ENCODE data around the gene METTL16. TPM values are rescaled to one million over a fixed set of nuclear protein-coding genes. Genes with fewer than 3 reads are reported as not detected.
"Not testable (repeated sequence)": the region's sequence is repeated elsewhere in the genome, so short reads cannot be mapped to it uniquely, and the experiment has no call there.

Gene METTL16
- total RNA-seq, 1 experiment from 2014 or later: 28.6 TPM

DNA sequence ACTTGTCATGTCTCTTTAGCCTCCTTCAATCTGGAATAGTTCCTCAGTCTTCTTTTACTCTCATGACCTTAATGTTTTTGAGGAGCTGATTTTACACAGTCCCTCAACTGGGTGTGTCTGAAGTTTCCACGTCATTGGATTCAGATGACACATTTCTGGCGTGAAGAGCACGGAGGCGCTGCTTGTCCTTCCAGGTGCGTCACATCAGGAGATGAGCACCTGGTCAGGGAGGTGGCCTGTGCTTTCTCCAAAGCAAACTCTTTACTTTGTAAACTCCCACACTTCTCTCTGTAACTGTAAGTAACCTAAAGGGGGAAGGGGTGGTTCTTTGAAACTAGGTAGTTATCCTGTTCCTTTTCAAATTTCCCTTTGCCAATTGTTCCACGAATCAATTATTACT, 58.4 kb downstream of the METTL16 start:
- no peak overlapping the region for H3K4me3 Mint-ChIP-seq (ENCODE audit: low read depth, unreplicated experiment)
- no peak overlapping the region for H3K27ac Mint-ChIP-seq (ENCODE audit: unreplicated experiment)
- H3K36me3 Mint-ChIP-seq (ENCODE audit: insufficient read depth, unreplicated experiment): no peaks in the 10 kb centered on the region
- no peaks in the 10 kb centered on the region for H3K4me1 Mint-ChIP-seq (ENCODE audit: low read depth, unreplicated experiment)
- intact Hi-C loops (cut with micrococcal nuclease; ENCODE audit: unreplicated experiment): no loop called here
- no peak for DNase-seq
- H3K9me3 Mint-ChIP-seq (ENCODE audit: low read depth, unreplicated experiment): no peaks in the 10 kb centered on the region
- BruUV-seq (replicated peaks): no TSS peak
- TF ChIP-seq, protein P1, sequence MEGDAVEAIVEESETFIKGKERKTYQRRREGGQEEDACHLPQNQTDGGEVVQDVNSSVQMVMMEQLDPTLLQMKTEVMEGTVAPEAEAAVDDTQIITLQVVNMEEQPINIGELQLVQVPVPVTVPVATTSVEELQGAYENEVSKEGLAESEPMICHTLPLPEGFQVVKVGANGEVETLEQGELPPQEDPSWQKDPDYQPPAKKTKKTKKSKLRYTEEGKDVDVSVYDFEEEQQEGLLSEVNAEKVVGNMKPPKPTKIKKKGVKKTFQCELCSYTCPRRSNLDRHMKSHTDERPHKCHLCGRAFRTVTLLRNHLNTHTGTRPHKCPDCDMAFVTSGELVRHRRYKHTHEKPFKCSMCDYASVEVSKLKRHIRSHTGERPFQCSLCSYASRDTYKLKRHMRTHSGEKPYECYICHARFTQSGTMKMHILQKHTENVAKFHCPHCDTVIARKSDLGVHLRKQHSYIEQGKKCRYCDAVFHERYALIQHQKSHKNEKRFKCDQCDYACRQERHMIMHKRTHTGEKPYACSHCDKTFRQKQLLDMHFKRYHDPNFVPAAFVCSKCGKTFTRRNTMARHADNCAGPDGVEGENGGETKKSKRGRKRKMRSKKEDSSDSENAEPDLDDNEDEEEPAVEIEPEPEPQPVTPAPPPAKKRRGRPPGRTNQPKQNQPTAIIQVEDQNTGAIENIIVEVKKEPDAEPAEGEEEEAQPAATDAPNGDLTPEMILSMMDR (IDR thresholded peaks at IDR 0.05; ENCODE audit: unreplicated experiment): no peak
- no peaks in the 10 kb centered on the region for H3K27me3 Mint-ChIP-seq (ENCODE audit: unreplicated experiment)
- CTCF ChIA-PET: no interaction called here

DNA sequence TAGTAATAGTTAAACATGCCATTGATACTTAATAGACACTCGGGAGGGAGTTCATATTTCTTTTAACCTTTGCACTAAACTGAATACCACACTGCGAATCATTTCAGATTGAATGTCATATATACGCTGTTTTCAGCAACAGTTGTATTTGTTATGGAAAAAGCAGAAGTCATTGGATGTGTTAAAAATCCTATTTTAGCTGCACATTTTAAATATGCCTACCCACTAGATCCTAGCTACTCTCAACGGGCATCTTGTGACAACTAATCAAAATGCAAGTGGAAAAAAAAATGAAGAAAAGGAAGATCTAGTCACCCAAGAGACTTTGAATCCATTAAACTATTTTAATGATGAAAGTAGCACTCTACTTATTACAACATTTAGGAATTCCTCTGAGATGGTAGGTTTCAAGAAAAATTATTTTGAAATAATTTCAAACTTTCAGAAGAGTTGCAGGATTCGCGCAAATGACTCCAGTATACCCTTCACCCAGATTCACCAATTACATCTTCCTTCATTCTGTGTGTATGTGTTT, 59.4 kb downstream of the METTL16 start:
- CTCF ChIA-PET: no interaction called here
- Mint-ChIP-seq H3K36me3 (ENCODE audit: insufficient read depth, unreplicated experiment) (no peaks in the 10 kb centered on the region), H3K27ac (ENCODE audit: unreplicated experiment) (no peak overlapping the region), H3K9me3 (ENCODE audit: low read depth, unreplicated experiment) (no peaks in the 10 kb centered on the region), H3K4me3 (ENCODE audit: low read depth, unreplicated experiment) (no peak overlapping the region), H3K27me3 (ENCODE audit: unreplicated experiment) (no peaks in the 10 kb centered on the region), H3K4me1 (ENCODE audit: low read depth, unreplicated experiment) (no peaks in the 10 kb centered on the region)
- intact Hi-C loops (cut with micrococcal nuclease; ENCODE audit: unreplicated experiment): no loop called here
- TF ChIP-seq, protein P1 (IDR thresholded peaks at IDR 0.05; ENCODE audit: unreplicated experiment): no peak
- DNase-seq: no peak
- no TSS peak for BruUV-seq (replicated peaks)

DNA sequence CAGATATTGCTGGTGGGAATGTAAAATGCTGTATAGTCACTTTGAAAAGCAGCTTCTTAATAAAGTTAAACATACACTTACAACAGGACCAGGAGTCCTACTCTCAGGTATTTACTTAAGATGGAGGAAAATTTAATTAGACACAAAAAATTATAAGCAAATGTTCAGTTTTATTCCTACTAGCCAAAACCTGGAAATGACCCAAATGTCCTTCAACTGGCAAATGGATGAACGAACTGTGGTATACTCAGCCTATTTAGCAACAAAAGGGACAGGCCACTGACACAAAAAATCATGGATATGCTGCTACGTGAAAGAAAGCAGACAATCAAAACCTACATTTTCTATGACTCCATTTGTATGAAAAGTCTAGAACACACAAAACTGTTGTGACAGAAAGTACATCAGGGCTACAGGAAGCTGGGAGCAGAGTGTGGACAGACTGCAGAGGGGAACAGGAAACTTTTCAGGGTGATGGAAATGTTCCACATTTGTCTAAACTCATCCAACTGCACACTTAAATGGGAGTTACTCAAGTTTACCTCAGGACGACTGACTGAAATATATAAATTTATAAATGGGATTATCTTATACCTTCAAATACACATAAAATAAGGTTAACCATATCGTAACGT, 61.6 kb downstream of the METTL16 start:
- no peak overlapping the region for H3K4me3 Mint-ChIP-seq (ENCODE audit: low read depth, unreplicated experiment)
- no peaks in the 10 kb centered on the region for H3K27me3 Mint-ChIP-seq (ENCODE audit: unreplicated experiment)
- H3K9me3 Mint-ChIP-seq (ENCODE audit: low read depth, unreplicated experiment): no peaks in the 10 kb centered on the region
- no peak overlapping the region for H3K27ac Mint-ChIP-seq (ENCODE audit: unreplicated experiment)
- no peak for DNase-seq
- CTCF ChIA-PET: no interaction called here
- intact Hi-C loops (cut with micrococcal nuclease; ENCODE audit: unreplicated experiment): no loop called here
- H3K4me1 Mint-ChIP-seq (ENCODE audit: low read depth, unreplicated experiment): no peaks in the 10 kb centered on the region
- TF ChIP-seq, protein P1 (IDR thresholded peaks at IDR 0.05; ENCODE audit: unreplicated experiment): no peak
- no TSS peak for BruUV-seq (replicated peaks)
- H3K36me3 Mint-ChIP-seq (ENCODE audit: insufficient read depth, unreplicated experiment): no peaks in the 10 kb centered on the region

DNA sequence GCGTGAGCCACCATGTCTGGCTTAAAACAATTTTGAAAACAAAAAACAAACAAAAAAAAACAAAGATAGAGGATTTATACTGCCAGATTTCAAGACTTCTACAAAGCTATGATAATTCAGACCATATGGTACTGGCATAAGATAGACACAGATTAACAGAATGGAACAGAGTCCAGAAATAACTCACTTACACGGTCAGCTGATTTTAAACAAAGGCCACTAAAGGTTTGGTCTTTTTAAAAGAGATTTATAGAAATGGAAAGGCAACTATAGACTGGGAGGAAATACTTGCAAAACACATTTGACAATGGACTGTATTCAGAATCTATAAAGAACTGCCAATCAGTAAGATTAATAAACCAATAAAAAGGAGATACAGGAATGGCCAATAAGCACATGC, 62.2 kb downstream of the METTL16 start:
- intact Hi-C loops (cut with micrococcal nuclease; ENCODE audit: unreplicated experiment): no loop called here
- CTCF ChIA-PET: no interaction called here
- no peaks in the 10 kb centered on the region for H3K9me3 Mint-ChIP-seq (ENCODE audit: low read depth, unreplicated experiment)
- H3K27ac Mint-ChIP-seq (ENCODE audit: unreplicated experiment): no peak overlapping the region
- no peak for DNase-seq
- TF ChIP-seq, protein P1 (IDR thresholded peaks at IDR 0.05; ENCODE audit: unreplicated experiment): no peak
- H3K27me3 Mint-ChIP-seq (ENCODE audit: unreplicated experiment): no peaks in the 10 kb centered on the region
- no TSS peak for BruUV-seq (replicated peaks)
- H3K36me3 Mint-ChIP-seq (ENCODE audit: insufficient read depth, unreplicated experiment): no peaks in the 10 kb centered on the region
- no peak overlapping the region for H3K4me3 Mint-ChIP-seq (ENCODE audit: low read depth, unreplicated experiment)
- no peaks in the 10 kb centered on the region for H3K4me1 Mint-ChIP-seq (ENCODE audit: low read depth, unreplicated experiment)

DNA sequence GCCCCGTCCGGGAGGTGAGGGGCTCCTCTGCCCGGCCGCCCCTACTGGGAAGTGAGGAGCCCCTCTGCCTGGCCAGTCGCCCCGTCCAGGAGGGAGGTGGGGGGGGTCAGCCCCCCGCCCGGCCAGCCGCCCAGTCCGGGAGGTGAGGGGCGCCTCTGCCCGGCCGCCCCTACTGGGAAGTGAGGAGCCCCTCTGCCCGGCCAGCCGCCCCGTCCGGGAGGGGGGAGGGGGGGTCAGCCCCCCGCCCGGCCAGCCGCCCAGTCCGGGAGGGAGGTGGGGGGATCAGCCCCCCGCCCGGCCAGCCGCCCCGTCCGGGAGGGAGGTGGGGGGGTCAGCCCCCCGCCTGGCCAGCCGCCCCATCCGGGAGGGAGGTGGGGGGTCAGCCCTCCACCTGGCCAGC, 64.2 kb downstream of the METTL16 start:
- H3K4me3 Mint-ChIP-seq (ENCODE audit: low read depth, unreplicated experiment); H3K4me1 Mint-ChIP-seq (ENCODE audit: low read depth, unreplicated experiment); intact Hi-C loops (cut with micrococcal nuclease; ENCODE audit: unreplicated experiment); H3K27ac Mint-ChIP-seq (ENCODE audit: unreplicated experiment); DNase-seq; H3K27me3 Mint-ChIP-seq (ENCODE audit: unreplicated experiment); CTCF ChIA-PET; H3K9me3 Mint-ChIP-seq (ENCODE audit: low read depth, unreplicated experiment); BruUV-seq (replicated peaks); H3K36me3 Mint-ChIP-seq (ENCODE audit: insufficient read depth, unreplicated experiment): not testable (repeated sequence)
